Measurements from ENCODE around the gene BTBD9. TPM values are rescaled to one million over a fixed set of nuclear protein-coding genes. Genes with fewer than 3 reads are reported as not detected.

BTBD9 gene
- total RNA-seq, 2 donors from 2014 or later: 14.2 to 18.2 TPM

- TF ChIP-seq CTCF (IDR thresholded peaks at IDR 0.05): no peak
- Histone ChIP-seq H3K27me3 (no peaks in the 10 kb centered on the region), H3K36me3 (no peaks in the 10 kb centered on the region), H3K4me3 (no peak overlapping the region), H3K4me1 (peaks cover 0 to 8% of the 10 kb centered on the region in 2 donors), H3K27ac (no peak overlapping the region), H3K9me3 (no peaks in the 10 kb centered on the region)
- DNase-seq (ENCODE audit: low spot score): no peak
Measured at GRCh38 chr6:38646166-38646878, 6.6 kb upstream of the BTBD9 start.

GRCh38 chr6:38644951-38645350 lies 5.2 kb upstream of the BTBD9 start:
- H3K4me1 ChIP-seq: peaks cover 0 to 18% of the 10 kb centered on the region in 2 donors
- DNase-seq (ENCODE audit: low spot score): no peak
- no peaks in the 10 kb centered on the region for H3K27me3 ChIP-seq
- no peaks in the 10 kb centered on the region for H3K9me3 ChIP-seq
- no peak for TF ChIP-seq CTCF (IDR thresholded peaks at IDR 0.05)
- no peak overlapping the region for H3K27ac ChIP-seq
- H3K4me3 ChIP-seq: no peak overlapping the region
- no peaks in the 10 kb centered on the region for H3K36me3 ChIP-seq

- TF ChIP-seq CTCF (IDR thresholded peaks at IDR 0.05): no peak
- no peak for DNase-seq (ENCODE audit: low spot score)
- no peaks in the 10 kb centered on the region for H3K27me3 ChIP-seq
- peaks cover 0 to 28% of the 10 kb centered on the region in 2 donors for H3K4me1 ChIP-seq
- H3K4me3 ChIP-seq: peak overlapping the region; percentile 88 to 94
- peak overlapping the region; percentile 95 to 98 for H3K27ac ChIP-seq
- H3K9me3 ChIP-seq: no peaks in the 10 kb centered on the region
- H3K36me3 ChIP-seq: no peaks in the 10 kb centered on the region
Measured at GRCh38 chr6:38640216-38640909, 634 bp upstream of the BTBD9 start.

GRCh38 chr6:38638941-38639497 lies 710 bp downstream of the BTBD9 start:
- TF ChIP-seq CTCF (IDR thresholded peaks at IDR 0.05): no peak
- Histone ChIP-seq H3K27ac (peak overlapping the region; percentile 95 to 98), H3K36me3 (no peaks in the 10 kb centered on the region), H3K9me3 (no peaks in the 10 kb centered on the region), H3K4me3 (peak overlapping the region; percentile 88 to 94), H3K4me1 (peaks cover 0 to 34% of the 10 kb centered on the region in 2 donors), H3K27me3 (no peaks in the 10 kb centered on the region)
- peak; percentile 63 for DNase-seq (ENCODE audit: low spot score)

GRCh38 chr6:38637756-38638155 lies 2.0 kb downstream of the BTBD9 start:
- no peak overlapping the region for H3K4me3 ChIP-seq
- peaks cover 0 to 40% of the 10 kb centered on the region in 2 donors for H3K4me1 ChIP-seq
- H3K36me3 ChIP-seq: no peaks in the 10 kb centered on the region
- no peak overlapping the region for H3K27ac ChIP-seq
- H3K27me3 ChIP-seq: no peaks in the 10 kb centered on the region
- no peak for DNase-seq (ENCODE audit: low spot score)
- H3K9me3 ChIP-seq: no peaks in the 10 kb centered on the region
- TF ChIP-seq CTCF (IDR thresholded peaks at IDR 0.05): no peak

Measured in right atrium auricular region (tissue), 2 donors.